ENCODE data around the gene BTNL3.

DNA sequence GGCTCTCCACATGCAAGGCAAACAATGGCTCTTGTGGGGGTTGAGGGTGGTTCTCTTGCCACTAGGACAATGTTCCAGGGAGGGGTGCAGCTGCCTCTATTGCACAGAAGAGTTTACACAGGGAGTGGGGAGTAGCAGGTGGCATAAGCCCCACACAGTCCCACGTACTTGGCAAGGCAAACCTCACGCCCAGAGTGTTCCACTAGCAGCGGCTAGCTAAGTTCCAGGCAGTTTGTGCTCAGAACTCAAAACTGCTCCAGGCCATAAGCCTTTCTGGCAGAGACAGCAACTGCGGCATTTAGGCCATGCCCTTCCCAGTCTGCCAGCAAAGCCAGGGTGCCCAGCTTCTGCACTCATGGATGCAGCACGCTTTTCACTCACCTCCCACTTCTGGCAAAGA, 29.0 kb upstream of the BTNL3 start:
- no peak for TF ChIP-seq EZH2phosphoT487 (IDR thresholded peaks at IDR 0.05; ENCODE audit: unreplicated experiment)
- TF ChIP-seq, protein P1, sequence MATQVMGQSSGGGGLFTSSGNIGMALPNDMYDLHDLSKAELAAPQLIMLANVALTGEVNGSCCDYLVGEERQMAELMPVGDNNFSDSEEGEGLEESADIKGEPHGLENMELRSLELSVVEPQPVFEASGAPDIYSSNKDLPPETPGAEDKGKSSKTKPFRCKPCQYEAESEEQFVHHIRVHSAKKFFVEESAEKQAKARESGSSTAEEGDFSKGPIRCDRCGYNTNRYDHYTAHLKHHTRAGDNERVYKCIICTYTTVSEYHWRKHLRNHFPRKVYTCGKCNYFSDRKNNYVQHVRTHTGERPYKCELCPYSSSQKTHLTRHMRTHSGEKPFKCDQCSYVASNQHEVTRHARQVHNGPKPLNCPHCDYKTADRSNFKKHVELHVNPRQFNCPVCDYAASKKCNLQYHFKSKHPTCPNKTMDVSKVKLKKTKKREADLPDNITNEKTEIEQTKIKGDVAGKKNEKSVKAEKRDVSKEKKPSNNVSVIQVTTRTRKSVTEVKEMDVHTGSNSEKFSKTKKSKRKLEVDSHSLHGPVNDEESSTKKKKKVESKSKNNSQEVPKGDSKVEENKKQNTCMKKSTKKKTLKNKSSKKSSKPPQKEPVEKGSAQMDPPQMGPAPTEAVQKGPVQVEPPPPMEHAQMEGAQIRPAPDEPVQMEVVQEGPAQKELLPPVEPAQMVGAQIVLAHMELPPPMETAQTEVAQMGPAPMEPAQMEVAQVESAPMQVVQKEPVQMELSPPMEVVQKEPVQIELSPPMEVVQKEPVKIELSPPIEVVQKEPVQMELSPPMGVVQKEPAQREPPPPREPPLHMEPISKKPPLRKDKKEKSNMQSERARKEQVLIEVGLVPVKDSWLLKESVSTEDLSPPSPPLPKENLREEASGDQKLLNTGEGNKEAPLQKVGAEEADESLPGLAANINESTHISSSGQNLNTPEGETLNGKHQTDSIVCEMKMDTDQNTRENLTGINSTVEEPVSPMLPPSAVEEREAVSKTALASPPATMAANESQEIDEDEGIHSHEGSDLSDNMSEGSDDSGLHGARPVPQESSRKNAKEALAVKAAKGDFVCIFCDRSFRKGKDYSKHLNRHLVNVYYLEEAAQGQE (IDR thresholded peaks at IDR 0.05; ENCODE audit: unreplicated experiment) = no peak

All from GM23338 (cell line).